ENCODE measurements around the gene SRPK1. TPM values are rescaled to one million over a fixed set of nuclear protein-coding genes. Genes with fewer than 3 reads are reported as not detected.

SRPK1 gene
- total RNA-seq, 2 experiments from 2014 or later: 75.6 to 109 TPM

- no peak overlapping the region for H3K27ac ChIP-seq (ENCODE audit: low read depth, low read length, poor library complexity, severe bottlenecking)
- H3K36me3 ChIP-seq (ENCODE audit: insufficient read depth, low read length): no peaks in the 10 kb centered on the region
- no TSS peak for BruUV-seq (replicated peaks)
- no peak overlapping the region for H2AFZ ChIP-seq (ENCODE audit: low read length)
- POLR2A ChIA-PET: interaction anchor here (0.7 kb wide), 1 partner anchor 26 kb away, joined by 3 read pairs; no protein-coding TSS in a partner anchor
- no peaks in the 10 kb centered on the region for H3K4me1 ChIP-seq (ENCODE audit: insufficient read depth, low read length, poor library complexity, severe bottlenecking)
- intact Hi-C loops (cut with micrococcal nuclease; ENCODE audit: unreplicated experiment): no loop called here
- DNase-seq (ENCODE audit: low spot score): no peak
- H3K79me2 ChIP-seq (ENCODE audit: insufficient read depth, low read depth, low read length): no peaks in the 10 kb centered on the region
- no peak overlapping the region for H3K4me2 ChIP-seq (ENCODE audit: low read length)
- no peaks in the 10 kb centered on the region for H3K9me2 ChIP-seq (ENCODE audit: insufficient read depth, low read length)
- H4K20me1 ChIP-seq (ENCODE audit: insufficient read depth, low read length): no peaks in the 10 kb centered on the region
- H3K9me3 ChIP-seq (ENCODE audit: low read length): no peaks in the 10 kb centered on the region
- CTCF ChIA-PET (ENCODE audit: unreplicated experiment): interaction anchor here (0.6 kb wide), 1 partner anchor 17 kb away, joined by 3 read pairs; no protein-coding TSS in a partner anchor
- TF ChIP-seq, protein P1, sequence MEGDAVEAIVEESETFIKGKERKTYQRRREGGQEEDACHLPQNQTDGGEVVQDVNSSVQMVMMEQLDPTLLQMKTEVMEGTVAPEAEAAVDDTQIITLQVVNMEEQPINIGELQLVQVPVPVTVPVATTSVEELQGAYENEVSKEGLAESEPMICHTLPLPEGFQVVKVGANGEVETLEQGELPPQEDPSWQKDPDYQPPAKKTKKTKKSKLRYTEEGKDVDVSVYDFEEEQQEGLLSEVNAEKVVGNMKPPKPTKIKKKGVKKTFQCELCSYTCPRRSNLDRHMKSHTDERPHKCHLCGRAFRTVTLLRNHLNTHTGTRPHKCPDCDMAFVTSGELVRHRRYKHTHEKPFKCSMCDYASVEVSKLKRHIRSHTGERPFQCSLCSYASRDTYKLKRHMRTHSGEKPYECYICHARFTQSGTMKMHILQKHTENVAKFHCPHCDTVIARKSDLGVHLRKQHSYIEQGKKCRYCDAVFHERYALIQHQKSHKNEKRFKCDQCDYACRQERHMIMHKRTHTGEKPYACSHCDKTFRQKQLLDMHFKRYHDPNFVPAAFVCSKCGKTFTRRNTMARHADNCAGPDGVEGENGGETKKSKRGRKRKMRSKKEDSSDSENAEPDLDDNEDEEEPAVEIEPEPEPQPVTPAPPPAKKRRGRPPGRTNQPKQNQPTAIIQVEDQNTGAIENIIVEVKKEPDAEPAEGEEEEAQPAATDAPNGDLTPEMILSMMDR (conservative IDR thresholded peaks at IDR 0.05; ENCODE audit: low read length): no peak
- TF ChIP-seq EZH2phosphoT487 (IDR thresholded peaks at IDR 0.05; ENCODE audit: borderline replicate concordance, low read depth, low read length): no peak
- no peak overlapping the region for H3K4me3 ChIP-seq (ENCODE audit: low read depth, low read length, poor library complexity, severe bottlenecking)
These were observed 112.2 kb downstream of the SRPK1 start for GRCh38 chr6:35808688-35809087.

DNA sequence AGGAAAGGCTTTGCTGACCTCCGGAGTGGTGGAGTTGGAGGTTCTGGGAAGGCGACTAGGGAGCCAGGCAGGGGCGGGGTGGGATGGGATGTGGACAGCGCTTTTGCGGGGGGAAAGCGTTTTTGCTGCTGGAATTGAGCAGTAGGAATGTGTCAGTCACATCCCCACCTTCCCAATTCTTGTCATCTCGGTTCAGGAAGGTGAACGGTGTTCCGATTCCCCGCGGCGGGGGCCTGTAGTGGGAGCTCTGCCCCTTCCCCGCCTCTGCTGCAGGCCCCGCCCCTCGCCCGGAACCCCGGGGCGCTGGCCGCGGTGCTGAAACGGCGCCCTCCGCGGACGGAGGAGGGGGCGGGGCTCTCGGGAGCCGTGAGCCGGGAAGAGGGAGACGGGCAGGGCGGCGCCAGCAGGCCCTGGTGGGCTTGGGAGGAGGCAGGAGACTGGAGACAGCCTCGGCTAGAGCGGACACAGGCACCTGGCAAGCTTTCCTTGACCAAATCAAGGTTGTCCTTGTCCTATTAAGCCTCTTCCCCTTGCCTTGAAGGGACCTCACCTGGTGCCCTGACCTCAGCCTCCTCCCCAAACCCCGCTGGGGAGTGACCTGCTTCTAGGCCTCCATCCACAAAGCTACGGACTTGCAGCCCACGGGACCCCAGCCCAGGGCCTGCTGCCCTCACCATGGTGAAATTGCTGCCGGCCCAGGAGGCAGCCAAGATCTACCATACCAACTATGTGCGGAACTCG is 115.7 kb downstream of the SRPK1 start, which contains the start of gene LHFPL5:
Gene LHFPL5 (plus strand): TSS at position 357 of the 741 bp plus-strand sequence. CDS start 319 bp downstream, at position 676.
- POLR2A ChIA-PET: no interaction called here
- Histone ChIP-seq H3K79me2 (ENCODE audit: insufficient read depth, low read depth, low read length) (no peaks in the 10 kb centered on the region), H3K4me2 (ENCODE audit: low read length) (no peak within 1 kb of the TSS), H4K20me1 (ENCODE audit: insufficient read depth, low read length) (no peaks in the 10 kb centered on the region), H2AFZ (ENCODE audit: low read length) (no peak within 1 kb of the TSS), H3K27ac (ENCODE audit: low read depth, low read length, poor library complexity, severe bottlenecking) (no peak within 1 kb of the TSS), H3K36me3 (ENCODE audit: insufficient read depth, low read length) (no peaks in the 10 kb centered on the region), H3K9me3 (ENCODE audit: low read length) (no peaks in the 10 kb centered on the region), H3K4me1 (ENCODE audit: insufficient read depth, low read length, poor library complexity, severe bottlenecking) (no peaks in the 10 kb centered on the region), H3K9me2 (ENCODE audit: insufficient read depth, low read length) (no peaks in the 10 kb centered on the region), H3K4me3 (ENCODE audit: low read depth, low read length, poor library complexity, severe bottlenecking) (no peak within 1 kb of the TSS)
- intact Hi-C loops (cut with micrococcal nuclease; ENCODE audit: unreplicated experiment): no loop called here
- TF ChIP-seq, protein P1 (conservative IDR thresholded peaks at IDR 0.05; ENCODE audit: low read length): no peak
- TF ChIP-seq EZH2phosphoT487 (IDR thresholded peaks at IDR 0.05; ENCODE audit: borderline replicate concordance, low read depth, low read length): no peak
- no TSS peak for BruUV-seq (replicated peaks)
- CTCF ChIA-PET (ENCODE audit: unreplicated experiment): no interaction called here
- peak; percentile 19 for DNase-seq (ENCODE audit: low spot score)

DNA sequence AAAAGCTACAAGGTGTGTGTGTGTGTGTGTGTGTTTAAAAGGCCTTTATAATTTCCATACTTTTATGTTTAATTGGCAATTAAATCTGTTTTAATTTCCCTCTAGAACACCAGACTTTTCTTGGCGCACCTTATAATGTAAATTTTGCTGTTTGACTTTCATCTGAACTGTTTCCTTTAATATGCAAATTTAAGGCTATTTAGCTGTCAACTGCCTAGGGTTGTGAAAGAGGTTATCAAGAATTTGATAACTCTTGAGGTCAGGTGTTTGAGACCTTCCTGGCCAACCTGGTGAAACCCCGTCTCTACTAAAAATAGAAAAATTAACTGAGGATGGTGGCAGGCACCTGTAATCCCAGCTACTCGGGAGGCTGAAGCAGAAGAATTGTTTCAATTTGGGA is 119.8 kb downstream of the SRPK1 start:
- no peaks in the 10 kb centered on the region for H3K79me2 ChIP-seq (ENCODE audit: insufficient read depth, low read depth, low read length)
- POLR2A ChIA-PET: interaction anchor here (0.6 to 1.1 kb wide), 2 partner anchors 8 to 1728 kb away, joined by 3 to 5 read pairs; no protein-coding TSS in a partner anchor
- DNase-seq (ENCODE audit: low spot score): no peak
- BruUV-seq (replicated peaks): no TSS peak
- H3K36me3 ChIP-seq (ENCODE audit: insufficient read depth, low read length): no peaks in the 10 kb centered on the region
- no peak overlapping the region for H2AFZ ChIP-seq (ENCODE audit: low read length)
- TF ChIP-seq, protein P1 (conservative IDR thresholded peaks at IDR 0.05; ENCODE audit: low read length): no peak
- TF ChIP-seq EZH2phosphoT487 (IDR thresholded peaks at IDR 0.05; ENCODE audit: borderline replicate concordance, low read depth, low read length): no peak
- no peaks in the 10 kb centered on the region for H4K20me1 ChIP-seq (ENCODE audit: insufficient read depth, low read length)
- no peak overlapping the region for H3K4me2 ChIP-seq (ENCODE audit: low read length)
- H3K9me3 ChIP-seq (ENCODE audit: low read length): no peaks in the 10 kb centered on the region
- no peaks in the 10 kb centered on the region for H3K4me1 ChIP-seq (ENCODE audit: insufficient read depth, low read length, poor library complexity, severe bottlenecking)
- H3K27ac ChIP-seq (ENCODE audit: low read depth, low read length, poor library complexity, severe bottlenecking): no peak overlapping the region
- CTCF ChIA-PET (ENCODE audit: unreplicated experiment): no interaction called here
- no peak overlapping the region for H3K4me3 ChIP-seq (ENCODE audit: low read depth, low read length, poor library complexity, severe bottlenecking)
- intact Hi-C loops (cut with micrococcal nuclease; ENCODE audit: unreplicated experiment): no loop called here
- H3K9me2 ChIP-seq (ENCODE audit: insufficient read depth, low read length): no peaks in the 10 kb centered on the region

Data from OCI-LY7 (cell line).